Epithelial cell of esophagus (primary cell): ENCODE data around the gene TNNT3.

Source experiments
- DNase-seq: peaks from one replicate; pipeline ENCODE4 v3.0.0; 2010; ENCODE audit warnings: low read depth
- H3K4me3 ChIP-seq: 2 replicates; pipeline ENCODE4 v1.5.1; 2011; ENCODE audit warnings: mild to moderate bottlenecking, low read length, control low read depth
- CTCF ChIP-seq: IDR thresholded peaks from 2 replicates; pipeline ENCODE4 v1.5.1; 2011; ENCODE audit warnings: low read depth, mild to moderate bottlenecking, low read length, control low read depth, inconsistent platforms; ENCODE audit not compliant: insufficient read depth; ENCODE audit errors: missing control alignments

TNNT3 gene

DNA sequence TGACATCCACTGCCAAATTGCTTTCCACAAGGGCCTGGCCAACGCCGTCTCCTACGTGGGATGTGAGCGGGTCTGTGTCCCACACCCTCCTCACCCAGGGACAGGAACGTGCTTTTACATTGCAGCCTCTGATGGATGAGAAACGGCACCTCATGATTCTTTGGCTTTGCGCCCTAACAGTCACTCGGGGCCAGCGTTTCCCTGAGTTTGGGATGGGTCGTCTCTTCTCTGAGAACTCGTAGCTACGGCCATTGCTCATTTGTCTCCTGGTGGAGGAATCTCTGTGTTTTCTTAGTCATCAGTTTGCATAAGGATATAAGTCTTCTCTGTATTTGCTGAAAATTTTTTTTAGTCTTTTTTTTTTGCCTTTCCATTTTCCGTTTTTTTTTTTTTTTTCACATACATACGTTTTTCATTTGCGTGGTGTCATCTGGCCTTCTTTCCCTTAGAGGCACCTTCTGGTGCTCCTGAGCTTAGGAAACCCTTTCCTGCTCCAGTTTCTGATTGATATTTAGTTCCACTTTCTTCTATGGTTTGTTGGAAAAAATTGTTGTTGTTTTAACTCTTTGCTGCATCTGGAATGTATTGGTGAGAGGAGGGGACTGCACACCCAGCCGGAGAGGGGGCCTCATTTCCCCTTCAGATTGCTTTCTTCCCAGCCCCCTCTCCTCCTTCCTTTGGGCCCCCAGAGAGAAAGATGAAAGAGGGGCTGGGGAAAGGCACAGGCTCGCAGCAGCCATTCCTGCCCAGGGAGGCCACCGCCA is 12.0 kb downstream of the TNNT3 start:
- peak; percentile 42 for DNase-seq
- TF ChIP-seq CTCF: no peak
- no peak overlapping the region for H3K4me3 ChIP-seq

DNA sequence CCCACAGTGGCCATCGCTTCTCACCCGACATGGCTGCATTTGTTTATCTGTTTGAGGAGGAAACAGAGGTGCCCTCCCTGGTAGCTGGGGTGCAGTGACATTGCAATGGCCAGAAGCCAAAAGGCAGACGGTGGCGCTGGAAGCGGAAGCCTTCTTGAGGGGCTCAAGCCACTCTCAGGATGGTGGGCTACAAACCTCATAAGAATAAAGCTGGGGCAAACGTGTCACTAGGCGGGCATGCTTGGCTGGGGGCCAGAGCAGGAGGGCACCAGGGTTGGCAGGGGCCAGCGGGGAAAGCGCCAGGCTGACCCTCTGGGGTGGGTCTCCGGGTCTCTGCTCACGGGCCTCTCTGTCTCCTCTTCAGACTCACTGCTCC is 12.6 kb downstream of the TNNT3 start:
- TF ChIP-seq CTCF: no peak
- no peak overlapping the region for H3K4me3 ChIP-seq
- no peak for DNase-seq

- DNase-seq: no peak
- H3K4me3 ChIP-seq: no peak overlapping the region
- no peak for TF ChIP-seq CTCF
Measured at GRCh38 chr11:1932681-1933080, 13.2 kb downstream of the TNNT3 start.

DNA sequence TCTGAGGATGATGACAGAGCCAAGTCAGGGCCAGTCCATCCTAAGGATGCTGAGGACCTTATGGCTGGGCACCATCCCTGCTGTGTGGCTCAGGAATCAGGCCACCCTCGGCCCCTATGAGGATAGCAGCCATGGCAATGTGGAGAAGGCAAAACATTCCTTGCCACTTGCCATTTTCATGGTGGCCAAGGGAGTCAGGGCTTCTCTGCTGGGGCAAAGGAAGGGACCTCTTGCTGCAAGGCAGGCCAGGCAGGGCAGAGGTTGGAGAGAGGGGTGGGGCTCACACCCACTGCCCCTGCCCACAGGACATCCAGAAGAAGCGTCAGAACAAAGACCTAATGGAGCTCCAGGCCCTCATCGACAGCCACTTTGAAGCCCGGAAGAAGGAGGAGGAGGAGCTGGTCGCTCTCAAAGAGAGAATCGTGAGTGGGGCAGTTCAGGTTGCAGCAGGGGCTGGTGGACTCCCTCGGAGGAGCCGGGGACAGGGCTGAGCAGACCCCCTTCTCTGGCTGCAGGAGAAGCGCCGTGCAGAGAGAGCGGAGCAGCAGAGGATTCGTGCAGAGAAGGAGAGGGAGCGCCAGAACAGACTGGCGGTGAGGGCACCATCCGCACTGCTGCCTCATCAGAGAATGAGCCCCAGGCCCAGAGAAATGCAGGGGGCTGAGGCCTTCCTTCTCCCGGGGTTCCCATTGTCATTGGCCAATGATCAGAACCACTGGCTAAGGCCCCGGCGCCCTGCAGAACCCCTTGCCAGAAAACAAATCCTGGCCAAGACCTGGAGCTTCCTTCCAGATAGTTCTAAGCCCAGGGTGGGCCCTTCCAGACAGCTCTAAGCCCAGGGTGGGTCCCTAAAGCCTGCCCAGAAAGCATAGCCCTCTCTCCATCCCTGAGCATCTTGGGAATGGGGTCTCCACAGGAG is 14.2 kb downstream of the TNNT3 start:
- TF ChIP-seq CTCF: no peak
- H3K4me3 ChIP-seq: no peak overlapping the region
- DNase-seq: no peak

GRCh38 chr11:1934335-1935155 is 15.0 kb downstream of the TNNT3 start:
- H3K4me3 ChIP-seq: no peak overlapping the region
- no peak for TF ChIP-seq CTCF
- DNase-seq: no peak

DNA sequence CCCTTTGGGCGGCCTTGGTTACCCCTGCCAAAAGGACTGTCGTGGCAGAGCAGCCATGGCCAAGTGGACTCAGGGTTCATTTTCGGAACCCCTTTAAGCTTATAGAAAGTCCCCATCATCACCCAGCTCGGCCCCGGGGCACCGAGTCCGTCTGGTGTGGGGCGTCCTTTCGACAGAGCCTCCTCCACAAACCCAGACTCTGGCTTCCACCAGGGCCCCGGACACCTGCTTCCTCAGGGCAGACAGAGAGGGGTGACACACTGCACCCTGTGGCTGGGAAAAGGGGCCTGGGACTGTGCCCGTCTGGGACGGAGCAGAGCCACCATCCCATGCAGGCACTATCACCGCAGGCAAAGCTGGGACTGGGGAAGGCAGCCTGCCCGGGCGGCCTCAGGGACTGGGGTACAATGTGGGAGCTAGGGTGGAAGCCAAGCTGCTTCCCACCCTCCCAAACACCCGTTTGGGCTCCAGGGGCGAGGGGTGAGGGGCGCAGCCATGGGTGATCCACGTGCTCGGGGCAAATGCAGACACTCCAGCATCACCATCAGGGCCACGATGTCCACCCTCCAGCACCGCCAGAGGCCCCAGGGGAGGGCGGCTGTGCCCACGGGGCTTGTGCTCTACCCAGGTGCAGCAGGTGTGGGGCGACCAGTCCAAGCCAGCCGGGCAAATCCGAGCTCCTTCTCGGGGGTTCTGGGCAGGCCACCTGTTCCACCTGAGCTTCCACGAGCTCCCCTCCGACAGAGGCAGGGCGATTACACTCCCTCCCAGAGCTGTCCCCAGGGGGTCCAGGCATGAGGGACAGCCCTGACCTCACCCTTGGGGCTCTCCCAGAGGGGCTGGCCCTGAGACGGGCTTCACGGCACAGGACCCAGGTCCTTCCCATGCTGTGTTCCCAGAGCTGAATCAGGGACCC is 15.9 kb downstream of the TNNT3 start:
- no peak overlapping the region for H3K4me3 ChIP-seq
- no peak for TF ChIP-seq CTCF
- no peak for DNase-seq
